IgD-negative memory B cell (primary cell): Measurements from ENCODE around the gene CACNB4. TPM values are rescaled to one million over a fixed set of nuclear protein-coding genes. Genes with fewer than 3 reads are reported as not detected.

ENCODE experiments used
- H3K27ac Mint-ChIP-seq, 3 donors: one replicate each; pipeline ENCODE4 v1.8.0; 2020 to 2022; ENCODE audit warnings: mild to moderate bottlenecking in 3 of 3, mixed read lengths in 3 of 3, moderate library complexity in 1 of 3
- H3K27me3 Mint-ChIP-seq: one replicate; pipeline ENCODE4 v1.8.0; 2021; ENCODE audit warnings: mixed read lengths
- H3K36me3 Mint-ChIP-seq: one replicate; pipeline ENCODE4 v1.8.0; 2020; ENCODE audit warnings: mild to moderate bottlenecking, mixed read lengths
- H3K4me1 Mint-ChIP-seq, 3 donors: one replicate each; pipeline ENCODE4 v1.8.0; 2020 to 2022; ENCODE audit warnings: mixed read lengths in 3 of 3, mild to moderate bottlenecking in 1 of 3
- H3K4me3 Mint-ChIP-seq, 4 donors: one replicate each; pipeline ENCODE4 v1.8.0; 2020 to 2022; ENCODE audit warnings: mild to moderate bottlenecking in 4 of 4, mixed read lengths in 4 of 4, moderate library complexity in 3 of 4
- H3K9me3 Mint-ChIP-seq, 3 donors: one replicate each; pipeline ENCODE4 v1.8.0; 2020 to 2021; ENCODE audit warnings: mixed read lengths in 3 of 3, mild to moderate bottlenecking in 1 of 3
- polyA plus RNA-seq: library from polyadenylated mRNA; unstranded; fragments of 300-500 nt; fragmentation: Illumina TruSeq; gene quantifications from one replicate; pipeline ENCODE4 v1.2.3, GENCODE V29; 2021

The CACNB4 gene
- polyA plus RNA-seq, 1 donor from 2014 or later, result 0.43 TPM

- H3K36me3 Mint-ChIP-seq, result peaks cover 4% of the 10 kb centered on the region
- no peaks in the 10 kb centered on the region for H3K9me3 Mint-ChIP-seq
- H3K27ac Mint-ChIP-seq, result peak overlapping the region in 2 of 3 donors; percentile 16 to 42
- H3K4me1 Mint-ChIP-seq, result peaks cover 2 to 18% (median 16%) of the 10 kb centered on the region in 3 donors
- H3K4me3 Mint-ChIP-seq, result no peak overlapping the region
- no peaks in the 10 kb centered on the region for H3K27me3 Mint-ChIP-seq
These were observed 309.6 kb downstream of the CACNB4 start for GRCh38 chr2:151789055-151789834.

- no peak overlapping the region for H3K27ac Mint-ChIP-seq
- no peak overlapping the region for H3K4me3 Mint-ChIP-seq
- H3K4me1 Mint-ChIP-seq, result peaks cover 2 to 18% (median 18%) of the 10 kb centered on the region in 3 donors
- no peaks in the 10 kb centered on the region for H3K27me3 Mint-ChIP-seq
- H3K9me3 Mint-ChIP-seq, result no peaks in the 10 kb centered on the region
- H3K36me3 Mint-ChIP-seq, result peaks cover 5% of the 10 kb centered on the region
These were observed 312.4 kb downstream of the CACNB4 start for GRCh38 chr2:151786483-151786882.

DNA sequence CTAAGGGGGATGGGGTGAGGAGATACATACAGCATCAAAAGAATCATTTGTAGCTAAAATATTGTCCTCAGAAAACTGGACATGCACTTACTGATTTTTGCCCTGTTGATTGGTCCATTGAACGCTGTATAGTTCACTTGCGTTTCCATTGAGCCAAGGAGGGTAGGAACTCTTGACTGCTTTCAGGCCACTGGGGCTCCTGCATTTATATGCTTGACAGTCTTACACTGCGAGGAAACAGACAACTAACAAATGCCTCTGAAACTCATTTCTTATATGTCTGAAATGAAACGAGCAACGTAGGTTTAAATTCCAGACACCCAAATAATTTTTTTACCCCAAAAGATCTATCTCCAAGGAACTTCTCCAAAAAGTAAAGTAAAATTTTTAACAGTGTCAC lies 312.8 kb downstream of the CACNB4 start:
- no peaks in the 10 kb centered on the region for H3K27me3 Mint-ChIP-seq
- no peak overlapping the region for H3K27ac Mint-ChIP-seq
- peaks cover 5% of the 10 kb centered on the region for H3K36me3 Mint-ChIP-seq
- H3K4me1 Mint-ChIP-seq, result peaks cover 2 to 18% (median 17%) of the 10 kb centered on the region in 3 donors
- no peak overlapping the region for H3K4me3 Mint-ChIP-seq
- H3K9me3 Mint-ChIP-seq, result no peaks in the 10 kb centered on the region

DNA sequence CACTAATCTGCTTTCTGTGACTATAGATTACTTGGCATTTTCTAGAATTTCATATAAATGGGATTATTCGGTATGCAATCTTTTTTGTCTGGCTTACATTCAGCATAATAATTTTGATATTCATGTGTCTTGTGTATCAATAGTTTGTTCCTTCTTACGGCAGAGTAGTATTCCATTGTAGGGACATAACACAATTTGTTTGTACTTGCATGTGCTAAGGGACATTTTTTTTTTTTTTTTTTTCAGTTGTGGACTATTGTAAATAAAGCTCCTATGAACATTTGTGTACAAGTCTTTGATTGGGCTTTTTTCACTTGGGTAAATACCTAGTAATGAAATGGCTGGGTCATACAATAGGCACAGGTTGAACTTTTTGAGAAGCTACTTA lies 315.7 kb downstream of the CACNB4 start:
- peaks cover 0 to 2% (median 0%) of the 10 kb centered on the region in 3 donors for H3K9me3 Mint-ChIP-seq
- no peaks in the 10 kb centered on the region for H3K27me3 Mint-ChIP-seq
- peaks cover 2 to 12% (median 12%) of the 10 kb centered on the region in 3 donors for H3K4me1 Mint-ChIP-seq
- no peak overlapping the region for H3K27ac Mint-ChIP-seq
- H3K36me3 Mint-ChIP-seq, result peaks cover 13% of the 10 kb centered on the region
- no peak overlapping the region for H3K4me3 Mint-ChIP-seq

Other genes starting within 250 kb of the CACNB4 start
- gene STAM2, start 76.7 kb upstream of the CACNB4 start, polyA plus RNA-seq, result 5.3 TPM
- 0.24 TPM for gene FMNL2, start 236.1 kb upstream of the CACNB4 start, polyA plus RNA-seq